OCI-LY7 (cell line): ENCODE measurements around the gene C16orf87. TPM values are rescaled to one million over a fixed set of nuclear protein-coding genes. Genes with fewer than 3 reads are reported as not detected.

Experiments
- BruUV-seq: library from RNA; stranded (reverse); fragments of 400-500 nt; replicated peaks from 2 replicates; lab custom pipeline; 2021; lab: Mats Ljungman, UMichigan
- CTCF ChIA-PET: fragments of 300-600 bp; sonication (Branson Sonifier 250); formaldehyde crosslinking; loops from one replicate; lab custom pipeline; 2022; ENCODE audit warnings: antibody characterized with exemption; ENCODE audit not compliant: unreplicated experiment; lab: Charles Lee
- POLR2A ChIA-PET: fragments of 300-600 bp; sonication (Branson Sonifier 250); formaldehyde crosslinking; loops from one replicate; lab custom pipeline; 2022; ENCODE audit warnings: antibody characterized with exemption; lab: Charles Lee
- DNase-seq: peaks from one replicate; pipeline ENCODE4 v3.0.0-alpha.2; 2015; ENCODE audit warnings: low spot score
- H2AFZ ChIP-seq: fragments of 200-600 bp; sonication (generic), shearing (Covaris generic); 2 replicates; pipeline ENCODE4 v1.6.1; 2014; ENCODE audit warnings: mild to moderate bottlenecking, antibody characterized with exemption, low read length, moderate library complexity
- H3K27ac ChIP-seq: fragments of 200-600 bp; sonication (generic); 2 replicates; pipeline ENCODE4 v1.5.1; 2014; ENCODE audit warnings: mixed run types, low read depth, mild to moderate bottlenecking, moderate library complexity, low read length, inconsistent platforms; ENCODE audit not compliant: poor library complexity, severe bottlenecking
- H3K36me3 ChIP-seq: fragments of 200-600 bp; sonication (generic); 2 replicates; pipeline ENCODE4 v1.6.1; 2014; ENCODE audit warnings: mild to moderate bottlenecking, antibody characterized with exemption, low read length, moderate library complexity, mixed read lengths; ENCODE audit not compliant: insufficient read depth
- H3K4me1 ChIP-seq: fragments of 200-600 bp; sonication (generic); 2 replicates; pipeline ENCODE4 v1.5.1; 2014; ENCODE audit warnings: mild to moderate bottlenecking, low read length; ENCODE audit not compliant: insufficient read depth, poor library complexity, severe bottlenecking
- H3K4me2 ChIP-seq: fragments of 200-600 bp; sonication (generic); 2 replicates; pipeline ENCODE4 v1.6.1; 2014; ENCODE audit warnings: mild to moderate bottlenecking, low read length
- H3K4me3 ChIP-seq: fragments of 200-600 bp; sonication (generic); 2 replicates; pipeline ENCODE4 v1.5.1; 2014; ENCODE audit warnings: mild to moderate bottlenecking, low read depth, low read length; ENCODE audit not compliant: poor library complexity, severe bottlenecking
- H3K79me2 ChIP-seq: fragments of 200-600 bp; sonication (generic); 2 replicates; pipeline ENCODE4 v1.6.1; 2016; ENCODE audit warnings: low read depth, mild to moderate bottlenecking, low read length, moderate library complexity, mixed read lengths; ENCODE audit not compliant: insufficient read depth
- H3K9me2 ChIP-seq: fragments of 200-600 bp; sonication (generic); 2 replicates; pipeline ENCODE4 v1.6.1; 2016; ENCODE audit warnings: mild to moderate bottlenecking, low read length, mixed read lengths; ENCODE audit not compliant: insufficient read depth
- H3K9me3 ChIP-seq: fragments of 200-600 bp; sonication (generic); 2 replicates; pipeline ENCODE4 v1.6.1; 2014; ENCODE audit warnings: mild to moderate bottlenecking, mixed run types, low read length, mixed read lengths
- H4K20me1 ChIP-seq: fragments of 200-600 bp; sonication (generic); 2 replicates; pipeline ENCODE4 v1.6.1; 2014; ENCODE audit warnings: mild to moderate bottlenecking, antibody characterized with exemption, low read length, moderate library complexity, mixed read lengths; ENCODE audit not compliant: insufficient read depth
- EZH2phosphoT487 ChIP-seq: fragments of 200-600 bp; sonication (generic); IDR thresholded peaks from 2 replicates; pipeline ENCODE4 v1.6.1; 2018; ENCODE audit warnings: low read depth, borderline replicate concordance, mild to moderate bottlenecking, mixed run types, antibody characterized with exemption, low read length, moderate library complexity, mixed read lengths
- intact Hi-C: fragments of 100-400 bp; cut with micrococcal nuclease; formaldehyde crosslinking; loops from one replicate; pipeline ENCODE4 v1.10.0; 2022; ENCODE audit not compliant: unreplicated experiment
- total RNA-seq, 2 experiments: library from RNA; depleted of rRNA in 1 of 2; stranded (reverse); fragments of >200 nt in 1 of 2; shearing (Covaris generic) in 1 of 2; gene quantifications; 2 replicates each; pipeline ENCODE4 v1.2.3, GENCODE V29; 2014 to 2022
- TF ChIP-seq, protein P1 (sequence below): fragments of 200-600 bp; sonication (generic); conservative IDR thresholded peaks from 2 replicates; pipeline ENCODE4 v1.5.1; 2014; ENCODE audit warnings: mild to moderate bottlenecking, antibody characterized with exemption, low read length, moderate library complexity, mixed read lengths

The C16orf87 gene
- total RNA-seq, 2 experiments from 2014 or later: 9.1 to 21.1 TPM

GRCh38 chr16:46822270-46822669, 8.7 kb downstream of the C16orf87 start:
- H3K4me1 ChIP-seq: peaks cover 23% of the 10 kb centered on the region
- no peaks in the 10 kb centered on the region for H3K9me3 ChIP-seq
- no peak overlapping the region for H3K4me3 ChIP-seq
- H3K79me2 ChIP-seq: peaks cover 70% of the 10 kb centered on the region
- no peak for DNase-seq
- peak overlapping the region; percentile 21; the same call in 1 of the 2 replicates for H3K4me2 ChIP-seq
- no TSS peak for BruUV-seq
- H3K36me3 ChIP-seq: peaks cover 35% of the 10 kb centered on the region
- H3K9me2 ChIP-seq: no peaks in the 10 kb centered on the region
- intact Hi-C loops: no loop called here
- ChIA-PET POLR2A (interaction anchor here (1.3 to 1.9 kb wide), 3 partner anchors 10 to 21 kb away, joined by 3 to 4 read pairs (median 3); no protein-coding TSS in a partner anchor), CTCF (no interaction called here)
- H3K27ac ChIP-seq: no peak overlapping the region
- H4K20me1 ChIP-seq: 0 out of 2 replicates have a peak, but pooled peaks cover 5% of the 10 kb centered on the region
- TF ChIP-seq, protein P1, sequence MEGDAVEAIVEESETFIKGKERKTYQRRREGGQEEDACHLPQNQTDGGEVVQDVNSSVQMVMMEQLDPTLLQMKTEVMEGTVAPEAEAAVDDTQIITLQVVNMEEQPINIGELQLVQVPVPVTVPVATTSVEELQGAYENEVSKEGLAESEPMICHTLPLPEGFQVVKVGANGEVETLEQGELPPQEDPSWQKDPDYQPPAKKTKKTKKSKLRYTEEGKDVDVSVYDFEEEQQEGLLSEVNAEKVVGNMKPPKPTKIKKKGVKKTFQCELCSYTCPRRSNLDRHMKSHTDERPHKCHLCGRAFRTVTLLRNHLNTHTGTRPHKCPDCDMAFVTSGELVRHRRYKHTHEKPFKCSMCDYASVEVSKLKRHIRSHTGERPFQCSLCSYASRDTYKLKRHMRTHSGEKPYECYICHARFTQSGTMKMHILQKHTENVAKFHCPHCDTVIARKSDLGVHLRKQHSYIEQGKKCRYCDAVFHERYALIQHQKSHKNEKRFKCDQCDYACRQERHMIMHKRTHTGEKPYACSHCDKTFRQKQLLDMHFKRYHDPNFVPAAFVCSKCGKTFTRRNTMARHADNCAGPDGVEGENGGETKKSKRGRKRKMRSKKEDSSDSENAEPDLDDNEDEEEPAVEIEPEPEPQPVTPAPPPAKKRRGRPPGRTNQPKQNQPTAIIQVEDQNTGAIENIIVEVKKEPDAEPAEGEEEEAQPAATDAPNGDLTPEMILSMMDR: no peak
- TF ChIP-seq EZH2phosphoT487: no peak
- H2AFZ ChIP-seq: no peak overlapping the region

DNA sequence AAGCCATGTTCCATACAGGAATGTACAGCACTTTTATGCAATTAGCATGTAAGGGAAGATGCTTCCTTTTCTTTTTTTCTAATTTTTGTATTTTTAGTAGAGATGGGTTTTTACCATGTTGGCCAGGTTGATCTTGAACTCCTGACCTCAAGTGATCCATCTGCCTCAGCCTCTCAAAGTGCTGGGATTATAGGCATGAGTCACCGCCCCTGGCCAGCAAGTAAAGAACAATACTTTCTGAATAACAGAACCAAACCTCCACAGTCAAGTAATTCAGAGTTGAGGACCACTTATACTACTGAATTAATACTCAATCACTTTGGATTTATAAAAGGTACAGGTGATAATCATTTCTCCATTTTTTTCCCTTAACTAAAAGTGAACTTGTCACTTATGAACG, 13.0 kb downstream of the C16orf87 start:
- DNase-seq: no peak
- Histone ChIP-seq H3K9me3 (peaks cover 25% of the 10 kb centered on the region), H4K20me1 (0 out of 2 replicates have a peak, but pooled peaks cover 3% of the 10 kb centered on the region), H3K4me2 (no peak overlapping the region), H3K4me1 (peaks cover 15% of the 10 kb centered on the region), H2AFZ (no peak overlapping the region), H3K79me2 (peaks cover 67% of the 10 kb centered on the region), H3K9me2 (no peaks in the 10 kb centered on the region), H3K4me3 (no peak overlapping the region), H3K36me3 (peaks cover 59% of the 10 kb centered on the region), H3K27ac (no peak overlapping the region)
- intact Hi-C loops: no loop called here
- CTCF ChIA-PET: no interaction called here
- no peak for TF ChIP-seq EZH2phosphoT487
- TF ChIP-seq, protein P1: no peak
- POLR2A ChIA-PET: no interaction called here
- BruUV-seq: no TSS peak

- Histone ChIP-seq H3K79me2 (peaks cover 68% of the 10 kb centered on the region), H3K36me3 (peaks cover 36% of the 10 kb centered on the region), H3K9me3 (peaks cover 25% of the 10 kb centered on the region), H3K4me2 (no peak overlapping the region), H2AFZ (no peak overlapping the region), H3K27ac (no peak overlapping the region), H3K4me1 (peaks cover 23% of the 10 kb centered on the region), H3K9me2 (no peaks in the 10 kb centered on the region), H4K20me1 (no peaks in the 10 kb centered on the region), H3K4me3 (no peak overlapping the region)
- BruUV-seq: no TSS peak
- ChIA-PET CTCF (interaction anchor here (0.7 to 1.1 kb wide), 2 partner anchors 14 to 25 kb away, joined by 3 read pairs; no protein-coding TSS in a partner anchor), POLR2A (interaction anchor here (0.6 to 1.9 kb wide), 6 partner anchors 12 to 282 kb away, joined by 3 to 10 read pairs (median 4); no protein-coding TSS in a partner anchor)
- TF ChIP-seq EZH2phosphoT487: no peak
- TF ChIP-seq, protein P1: no peak
- intact Hi-C loops: no loop called here
- no peak for DNase-seq
Observed at GRCh38 chr16:46814790-46815189, 16.2 kb downstream of the C16orf87 start.
